Measurements from ENCODE around the gene MED13. TPM values are rescaled to one million over a fixed set of nuclear protein-coding genes. Genes with fewer than 3 reads are reported as not detected.
"Not testable (repeated sequence)": the region's sequence is repeated elsewhere in the genome, so short reads cannot be mapped to it uniquely, and the experiment has no call there.

Gene MED13
- total RNA-seq, 3 donors from 2014 or later, result 73.4 to 136 (median 92.1) TPM

- DNase-seq (ENCODE audit: low spot score in 2 of 2), result no peak
- no peaks in the 10 kb centered on the region for H3K9me3 ChIP-seq
- H3K27ac ChIP-seq, result no peak overlapping the region
- H3K4me3 ChIP-seq, result no peak overlapping the region
- intact Hi-C loops (cut with DNase I; ENCODE audit: low total_unique reads), result no loop called here
- no peaks in the 10 kb centered on the region for H3K27me3 ChIP-seq
- no peaks in the 10 kb centered on the region for H3K36me3 ChIP-seq
- H3K4me1 ChIP-seq, result no peaks in the 10 kb centered on the region
- TF ChIP-seq POLR2A (IDR thresholded peaks at IDR 0.05) (no peak), CTCF (IDR thresholded peaks at IDR 0.05) (no peak)
Observed at GRCh38 chr17:62073993-62074392, 8.9 kb upstream of the MED13 start.

- H3K27ac ChIP-seq; H3K36me3 ChIP-seq; H3K4me1 ChIP-seq; intact Hi-C loops (cut with DNase I; ENCODE audit: low total_unique reads); H3K27me3 ChIP-seq; H3K4me3 ChIP-seq; DNase-seq (ENCODE audit: low spot score in 2 of 2); H3K9me3 ChIP-seq: not testable (repeated sequence)
Observed at GRCh38 chr17:62072855-62073254, 7.8 kb upstream of the MED13 start.

GRCh38 chr17:62070900-62071299 lies 5.8 kb upstream of the MED13 start:
- H3K4me1 ChIP-seq, result no peaks in the 10 kb centered on the region
- H3K4me3 ChIP-seq, result no peak overlapping the region
- DNase-seq (ENCODE audit: low spot score in 2 of 2), result no peak
- intact Hi-C loops (cut with DNase I; ENCODE audit: low total_unique reads), result no loop called here
- no peak overlapping the region for H3K27ac ChIP-seq
- no peaks in the 10 kb centered on the region for H3K27me3 ChIP-seq
- H3K9me3 ChIP-seq, result no peaks in the 10 kb centered on the region
- TF ChIP-seq CTCF (IDR thresholded peaks at IDR 0.05) (no peak), POLR2AphosphoS5 (IDR thresholded peaks at IDR 0.05) (no peak), POLR2A (IDR thresholded peaks at IDR 0.05) (no peak)
- no peaks in the 10 kb centered on the region for H3K36me3 ChIP-seq

- H3K9me3 ChIP-seq, result no peaks in the 10 kb centered on the region
Observed at GRCh38 chr17:62067165-62068145, 2.4 kb upstream of the MED13 start.

More at GRCh38 chr17:62067165-62068145, 2.4 kb upstream of the MED13 start:
- no peaks in the 10 kb centered on the region for H3K27me3 ChIP-seq
- H3K27ac ChIP-seq, result no peak overlapping the region
- DNase-seq (ENCODE audit: low spot score in 2 of 2), result no peak
- intact Hi-C loops (cut with DNase I; ENCODE audit: low total_unique reads), result no loop called here
- no peak overlapping the region for H3K4me3 ChIP-seq
- H3K36me3 ChIP-seq, result no peaks in the 10 kb centered on the region
- peaks cover 0 to 9% of the 10 kb centered on the region in 2 donors for H3K4me1 ChIP-seq
- TF ChIP-seq POLR2AphosphoS5 (IDR thresholded peaks at IDR 0.05) (no peak), POLR2A (IDR thresholded peaks at IDR 0.05) (no peak), CTCF (IDR thresholded peaks at IDR 0.05) (no peak)

Data from breast epithelium (tissue), 4 donors.